Suprapubic skin (tissue), 4 donors: ENCODE results near the gene KCNJ18. TPM values are rescaled to one million over a fixed set of nuclear protein-coding genes. Genes with fewer than 3 reads are reported as not detected.
"Not testable (repeated sequence)": the region's sequence is repeated elsewhere in the genome, so short reads cannot be mapped to it uniquely, and the experiment has no call there.

Experiments
- DNase-seq, 2 donors: peaks; one replicate each; pipeline ENCODE4 v3.0.0-alpha.2; 2019; ENCODE audit warnings: low spot score in 2 of 2
- H3K27ac ChIP-seq: fragments of 200-600 bp; sonication (generic); one replicate; pipeline ENCODE4 v1.5.1; 2019
- H3K27me3 ChIP-seq: fragments of 200-600 bp; sonication (generic); one replicate; pipeline ENCODE4 v1.5.1; 2019
- H3K36me3 ChIP-seq: fragments of 200-600 bp; sonication (generic); one replicate; pipeline ENCODE4 v1.5.1; 2019
- H3K4me1 ChIP-seq: fragments of 200-600 bp; sonication (generic); one replicate; pipeline ENCODE4 v1.5.1; 2019
- H3K4me3 ChIP-seq: fragments of 200-600 bp; sonication (generic); one replicate; pipeline ENCODE4 v1.5.1; 2019; ENCODE audit warnings: mild to moderate bottlenecking
- H3K9me3 ChIP-seq: fragments of 200-600 bp; sonication (generic); one replicate; pipeline ENCODE4 v1.5.1; 2019
- CTCF ChIP-seq, 2 donors: fragments of 200-600 bp in 1 of 2; fragments of 450-650 bp in 1 of 2; sonication (generic) in 1 of 2; IDR thresholded peaks; one replicate each; pipeline ENCODE4 v1.5.1; 2016 to 2019; ENCODE audit warnings: antibody characterized with exemption in 2 of 2, mild to moderate bottlenecking in 1 of 2, moderate library complexity in 1 of 2
- EP300 ChIP-seq: sonication (generic); formaldehyde crosslinking; IDR thresholded peaks from one replicate; pipeline ENCODE4 v1.6.1; 2017; ENCODE audit warnings: antibody characterized with exemption
- POLR2A ChIP-seq, 2 donors: fragments of 450-650 bp; IDR thresholded peaks; one replicate each; pipeline ENCODE4 v1.6.1; 2017; ENCODE audit warnings: antibody characterized with exemption in 2 of 2, mild to moderate bottlenecking in 2 of 2, moderate library complexity in 2 of 2
- POLR2AphosphoS5 ChIP-seq, 3 donors: sonication (generic); formaldehyde crosslinking; IDR thresholded peaks; one replicate each; pipeline ENCODE4 v1.6.1; 2017; ENCODE audit warnings: antibody characterized with exemption in 3 of 3
- WGBS: methylation state at CpG from one replicate; pipeline ENCODE4 v1.1.5; 2018; 5-methylcytosine and 5-hydroxymethylcytosine counted together
- total RNA-seq, 4 donors: library from RNA; depleted of rRNA; stranded (reverse); fragments of >200 nt; gene quantifications; one replicate each; pipeline ENCODE4 v1.1.0, GENCODE V29; 2016

Gene KCNJ18
- total RNA-seq, 4 donors from 2014 or later = 2.3 to 32.9 (median 19.3) TPM

- no peak for TF ChIP-seq POLR2A (IDR thresholded peaks at IDR 0.05)
- TF ChIP-seq POLR2AphosphoS5 (IDR thresholded peaks at IDR 0.05) = no peak
- TF ChIP-seq EP300 = no peak
- TF ChIP-seq CTCF (IDR thresholded peaks at IDR 0.05) = no peak
- Histone ChIP-seq H3K36me3 (no peaks in the 10 kb centered on the region), H3K4me3 (no peak overlapping the region), H3K4me1 (no peaks in the 10 kb centered on the region), H3K27ac (no peak overlapping the region), H3K27me3 (no peaks in the 10 kb centered on the region), H3K9me3 (no peaks in the 10 kb centered on the region)
- 62% methylated on average over 16 of the region's 23 CpGs for WGBS
- no peak for DNase-seq
These were observed 5.9 kb upstream of the KCNJ18 start for GRCh38 chr17:21686165-21687015.

DNA sequence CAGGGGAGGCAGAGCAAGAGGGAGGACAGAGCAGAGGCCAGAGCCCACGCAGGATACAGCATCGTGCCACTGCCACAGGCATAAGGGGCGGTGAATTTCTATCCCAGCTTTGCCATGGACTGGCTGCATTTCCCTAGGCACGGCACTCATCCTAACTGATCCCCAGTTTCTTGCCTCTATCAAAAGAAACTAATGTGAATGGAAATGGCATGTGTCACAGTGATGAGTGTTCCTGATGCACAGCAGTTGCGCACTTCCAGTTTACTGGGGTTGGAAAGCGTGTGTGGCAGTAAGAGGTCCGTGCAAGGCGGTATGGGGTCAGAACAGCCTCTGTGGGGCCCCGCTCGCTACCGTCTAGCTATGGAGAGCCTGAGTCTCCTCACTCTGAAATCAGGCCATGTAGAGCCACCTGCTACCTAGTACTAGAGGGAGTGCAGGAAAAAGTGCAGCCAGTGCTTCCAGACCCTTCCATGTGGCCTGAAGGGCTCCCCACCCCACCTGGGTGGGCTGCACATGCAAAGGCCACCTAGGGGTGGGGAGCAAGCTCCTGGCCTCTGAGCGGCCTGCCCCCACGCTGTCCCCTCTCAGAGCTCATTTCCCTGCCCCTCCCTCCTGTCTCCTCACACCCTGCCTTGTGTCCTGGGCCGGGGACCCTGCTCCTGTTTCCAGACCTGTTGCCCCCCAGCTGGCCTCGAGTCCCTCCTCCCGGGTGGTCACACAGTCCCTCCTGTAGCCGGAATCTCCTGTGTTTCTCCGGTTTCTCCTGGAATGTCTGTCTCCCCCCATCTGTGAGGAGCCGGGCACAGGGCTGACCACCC is 5.0 kb upstream of the KCNJ18 start:
- DNase-seq = no peak
- no peaks in the 10 kb centered on the region for H3K9me3 ChIP-seq
- no peaks in the 10 kb centered on the region for H3K4me1 ChIP-seq
- 81% methylated on average over 19 of the region's 19 CpGs for WGBS
- H3K27me3 ChIP-seq = no peaks in the 10 kb centered on the region
- no peak overlapping the region for H3K4me3 ChIP-seq
- TF ChIP-seq POLR2AphosphoS5 (IDR thresholded peaks at IDR 0.05) (no peak), CTCF (IDR thresholded peaks at IDR 0.05) (no peak), POLR2A (IDR thresholded peaks at IDR 0.05) (no peak), EP300 (no peak)
- H3K27ac ChIP-seq = no peak overlapping the region
- no peaks in the 10 kb centered on the region for H3K36me3 ChIP-seq

GRCh38 chr17:21688293-21688949 is 3.9 kb upstream of the KCNJ18 start:
- Histone ChIP-seq H3K36me3 (no peaks in the 10 kb centered on the region), H3K27me3 (no peaks in the 10 kb centered on the region), H3K9me3 (no peaks in the 10 kb centered on the region), H3K4me1 (no peaks in the 10 kb centered on the region), H3K27ac (no peak overlapping the region), H3K4me3 (no peak overlapping the region)
- DNase-seq = no peak
- no peak for TF ChIP-seq POLR2A (IDR thresholded peaks at IDR 0.05)
- no peak for TF ChIP-seq POLR2AphosphoS5 (IDR thresholded peaks at IDR 0.05)
- no peak for TF ChIP-seq CTCF (IDR thresholded peaks at IDR 0.05)
- 90% methylated on average over 11 of the region's 11 CpGs for WGBS

DNA sequence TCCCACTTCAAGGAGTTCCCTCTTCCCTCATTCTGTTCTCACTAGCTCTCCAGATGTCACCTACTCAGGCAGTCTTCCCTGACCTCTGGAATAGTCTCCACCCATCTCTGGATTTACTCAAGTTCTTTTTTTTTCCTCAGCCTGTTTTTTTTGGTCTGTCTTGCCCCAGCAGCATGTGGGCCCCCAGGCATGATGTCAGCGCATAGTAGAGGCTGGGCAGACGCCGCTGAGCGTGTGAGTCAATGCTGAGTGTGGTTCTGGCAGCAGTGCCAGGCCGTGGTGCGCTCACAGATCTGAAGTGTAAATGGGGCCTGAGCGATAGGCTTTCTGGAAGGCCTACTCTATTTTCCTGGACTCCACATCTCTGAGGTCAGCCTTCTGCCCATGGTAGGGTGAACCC is 2.7 kb upstream of the KCNJ18 start:
- peak in 1 of 2 donors; percentile 80 for DNase-seq
- H3K9me3 ChIP-seq = no peaks in the 10 kb centered on the region
- 21% methylated on average over 6 of the region's 7 CpGs for WGBS
- H3K27me3 ChIP-seq = no peaks in the 10 kb centered on the region
- H3K4me1 ChIP-seq = no peaks in the 10 kb centered on the region
- no peak overlapping the region for H3K4me3 ChIP-seq
- no peak overlapping the region for H3K27ac ChIP-seq
- TF ChIP-seq CTCF (IDR thresholded peaks at IDR 0.05) (no peak), POLR2A (IDR thresholded peaks at IDR 0.05) (no peak), EP300 (no peak), POLR2AphosphoS5 (IDR thresholded peaks at IDR 0.05) (no peak)
- H3K36me3 ChIP-seq = no peaks in the 10 kb centered on the region

- not testable (repeated sequence) for H3K27me3 ChIP-seq, DNase-seq, H3K9me3 ChIP-seq, H3K36me3 ChIP-seq, H3K27ac ChIP-seq, H3K4me3 ChIP-seq, H3K4me1 ChIP-seq
- WGBS = 69% methylated on average over 2 of the region's 2 CpGs
These were observed 1.5 kb upstream of the KCNJ18 start for GRCh38 chr17:21690811-21691210.

DNA sequence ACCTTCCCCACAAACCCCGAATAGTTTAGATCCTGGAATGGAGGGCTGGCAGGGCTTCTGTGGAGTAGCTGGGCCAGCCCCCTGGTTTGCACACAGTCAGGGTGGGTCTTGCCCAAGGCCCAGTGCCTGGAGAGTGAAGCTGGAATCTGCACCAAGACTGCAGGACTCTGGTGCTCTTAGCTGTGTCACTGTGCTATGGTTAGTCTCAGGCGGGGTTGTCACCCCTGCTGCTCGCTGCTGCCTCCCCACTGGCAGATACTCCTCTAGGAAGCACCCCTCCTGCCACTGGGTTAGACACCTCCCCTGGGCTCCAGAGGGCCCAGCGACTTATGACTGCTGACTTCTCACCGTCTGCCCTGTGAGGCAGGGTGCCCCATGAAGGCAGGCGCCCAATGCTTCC is 842 bp upstream of the KCNJ18 start:
- H3K27me3 ChIP-seq, H3K4me3 ChIP-seq, H3K4me1 ChIP-seq, H3K9me3 ChIP-seq, DNase-seq, H3K27ac ChIP-seq, H3K36me3 ChIP-seq: not testable (repeated sequence)
- WGBS = no CpG with 5 or more reads among the region's 6 CpGs

DNA sequence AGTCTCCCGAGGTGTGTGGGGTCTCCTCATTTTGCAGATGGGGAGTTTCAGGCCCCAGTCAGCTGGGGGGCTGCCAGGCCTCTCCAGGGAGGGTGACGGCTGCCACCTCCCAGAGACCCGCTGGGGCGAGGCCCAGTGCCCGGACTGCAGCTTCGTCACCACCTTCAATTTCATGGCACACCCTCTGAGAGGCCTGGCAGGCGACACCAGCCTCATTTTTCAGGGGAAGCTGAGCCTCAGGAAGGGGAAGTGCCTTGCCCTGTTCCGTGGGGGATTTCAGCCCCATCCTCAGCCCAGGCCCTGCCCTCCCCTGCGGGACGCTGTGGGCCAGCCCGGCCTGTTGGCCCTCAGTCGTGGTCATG is 362 bp downstream of the KCNJ18 start:
- DNase-seq, H3K9me3 ChIP-seq, H3K4me3 ChIP-seq, H3K36me3 ChIP-seq, H3K27ac ChIP-seq, H3K27me3 ChIP-seq, H3K4me1 ChIP-seq: not testable (repeated sequence)
- 60% methylated on average over 4 of the region's 12 CpGs for WGBS

- H3K4me3 ChIP-seq, H3K27me3 ChIP-seq, H3K36me3 ChIP-seq, DNase-seq, H3K9me3 ChIP-seq, H3K4me1 ChIP-seq, H3K27ac ChIP-seq: not testable (repeated sequence)
- 69% methylated on average over 6 of the region's 6 CpGs for WGBS
These were observed 1.1 kb downstream of the KCNJ18 start for GRCh38 chr17:21693391-21693796.
